Measurements from ENCODE around the gene ST6GALNAC6. TPM values are rescaled to one million over a fixed set of nuclear protein-coding genes. Genes with fewer than 3 reads are reported as not detected.

The ST6GALNAC6 gene
- total RNA-seq, 4 donors from 2014 or later = 14.5 to 69.4 (median 26.1) TPM

- no peak for DNase-seq
- WGBS, 2 donors = 55 to 62% methylated on average over 5 to 6 of the region's 6 CpGs
- Histone ChIP-seq H3K27ac (peak overlapping the region in 1 of 4 donors; percentile 55), H3K4me1 (peaks cover 22 to 53% (median 23%) of the 10 kb centered on the region in 3 donors), H3K36me3 (peaks cover 11 to 64% (median 19%) of the 10 kb centered on the region in 3 donors), H3K9me3 (no peaks in the 10 kb centered on the region), H3K27me3 (no peaks in the 10 kb centered on the region), H3K4me3 (no peak overlapping the region)
- intact Hi-C loops (cut with DNase I) = no loop called here
- TF ChIP-seq, protein P1, sequence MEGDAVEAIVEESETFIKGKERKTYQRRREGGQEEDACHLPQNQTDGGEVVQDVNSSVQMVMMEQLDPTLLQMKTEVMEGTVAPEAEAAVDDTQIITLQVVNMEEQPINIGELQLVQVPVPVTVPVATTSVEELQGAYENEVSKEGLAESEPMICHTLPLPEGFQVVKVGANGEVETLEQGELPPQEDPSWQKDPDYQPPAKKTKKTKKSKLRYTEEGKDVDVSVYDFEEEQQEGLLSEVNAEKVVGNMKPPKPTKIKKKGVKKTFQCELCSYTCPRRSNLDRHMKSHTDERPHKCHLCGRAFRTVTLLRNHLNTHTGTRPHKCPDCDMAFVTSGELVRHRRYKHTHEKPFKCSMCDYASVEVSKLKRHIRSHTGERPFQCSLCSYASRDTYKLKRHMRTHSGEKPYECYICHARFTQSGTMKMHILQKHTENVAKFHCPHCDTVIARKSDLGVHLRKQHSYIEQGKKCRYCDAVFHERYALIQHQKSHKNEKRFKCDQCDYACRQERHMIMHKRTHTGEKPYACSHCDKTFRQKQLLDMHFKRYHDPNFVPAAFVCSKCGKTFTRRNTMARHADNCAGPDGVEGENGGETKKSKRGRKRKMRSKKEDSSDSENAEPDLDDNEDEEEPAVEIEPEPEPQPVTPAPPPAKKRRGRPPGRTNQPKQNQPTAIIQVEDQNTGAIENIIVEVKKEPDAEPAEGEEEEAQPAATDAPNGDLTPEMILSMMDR (IDR thresholded peaks at IDR 0.05) = peak in 1 of 6 experiments; percentile 15
- no peak for TF ChIP-seq POLR2A (IDR thresholded peaks at IDR 0.05)
Observed at GRCh38 chr9:127910613-127911205, 11.3 kb upstream of the ST6GALNAC6 start.

GRCh38 chr9:127909839-127910273, 10.5 kb upstream of the ST6GALNAC6 start:
- WGBS, 2 donors = no CpG with 5 or more reads among the region's 17 CpGs
- intact Hi-C loops (cut with DNase I) = no loop called here
- TF ChIP-seq, protein P1 (IDR thresholded peaks at IDR 0.05) = no peak
- TF ChIP-seq POLR2A (IDR thresholded peaks at IDR 0.05) = no peak

GRCh38 chr9:127908660-127908926, 9.2 kb upstream of the ST6GALNAC6 start:
- no peaks in the 10 kb centered on the region for H3K27me3 ChIP-seq
- H3K4me3 ChIP-seq = no peak overlapping the region
- 88 to 89% methylated on average over 2 to 3 of the region's 10 CpGs for WGBS, 2 donors
- peaks cover 11 to 55% (median 19%) of the 10 kb centered on the region in 3 donors for H3K36me3 ChIP-seq
- H3K9me3 ChIP-seq = no peaks in the 10 kb centered on the region
- intact Hi-C loops (cut with DNase I) = no loop called here
- no peak for DNase-seq
- no peak for TF ChIP-seq POLR2A (IDR thresholded peaks at IDR 0.05)
- TF ChIP-seq, protein P1 (IDR thresholded peaks at IDR 0.05) = no peak
- H3K4me1 ChIP-seq = peaks cover 35 to 61% (median 39%) of the 10 kb centered on the region in 3 donors
- no peak overlapping the region for H3K27ac ChIP-seq

More at GRCh38 chr9:127909839-127910273, 10.5 kb upstream of the ST6GALNAC6 start:
- no peak overlapping the region for H3K27ac ChIP-seq
- no peak overlapping the region for H3K4me3 ChIP-seq
- peaks cover 24 to 53% (median 26%) of the 10 kb centered on the region in 3 donors for H3K4me1 ChIP-seq
- peaks cover 11 to 64% (median 19%) of the 10 kb centered on the region in 3 donors for H3K36me3 ChIP-seq
- no peaks in the 10 kb centered on the region for H3K27me3 ChIP-seq
- H3K9me3 ChIP-seq = no peaks in the 10 kb centered on the region
- no peak for DNase-seq

DNA sequence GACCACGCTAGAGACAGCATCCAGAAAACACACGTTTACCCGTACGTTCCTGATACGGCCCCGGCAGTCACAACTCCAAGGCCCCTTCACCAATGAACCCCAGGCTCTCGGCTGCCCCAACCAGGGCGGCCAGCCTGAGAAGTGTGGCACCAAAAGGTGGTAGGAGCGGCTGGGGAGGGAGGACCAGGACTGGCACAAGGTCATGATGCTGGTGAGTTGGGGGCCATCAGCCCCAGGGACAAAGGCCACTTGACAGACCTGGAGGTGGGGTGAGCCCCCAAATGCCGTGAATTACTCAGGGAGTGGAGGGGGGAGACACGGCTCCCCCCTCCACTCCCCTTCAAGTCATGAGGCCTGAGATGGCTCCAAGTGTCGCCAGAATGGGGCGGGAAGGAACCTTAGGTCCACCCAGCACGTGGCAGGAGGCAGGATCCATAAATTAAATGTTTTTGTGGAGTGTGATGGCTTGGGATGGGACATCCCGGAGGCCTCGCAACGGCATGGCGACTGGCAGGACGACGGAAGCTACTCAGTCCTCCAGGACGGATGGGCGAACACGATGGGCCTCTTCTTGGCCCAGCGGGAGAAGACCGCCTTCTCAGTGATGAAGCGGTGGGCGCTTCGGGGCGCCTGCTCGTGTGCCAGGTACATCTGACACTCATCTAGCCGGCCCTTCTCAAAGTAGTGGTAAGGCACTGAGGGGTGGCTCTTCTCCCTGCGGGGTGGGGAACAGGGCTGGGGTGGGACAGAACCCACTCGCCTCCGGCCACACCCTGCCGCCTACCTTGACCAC, 8.7 kb upstream of the ST6GALNAC6 start:
- TF ChIP-seq, protein P1 (IDR thresholded peaks at IDR 0.05) = no peak
- no peak for TF ChIP-seq POLR2A (IDR thresholded peaks at IDR 0.05)
- peak overlapping the region in 1 of 4 donors; percentile 87 for H3K27ac ChIP-seq
- DNase-seq = no peak
- H3K9me3 ChIP-seq = no peaks in the 10 kb centered on the region
- no peak overlapping the region for H3K4me3 ChIP-seq
- intact Hi-C loops (cut with DNase I) = no loop called here
- 87% methylated on average over 22 to 31 of the region's 35 CpGs for whole genome bisulfite sequencing, 2 donors
- peaks cover 11 to 52% (median 19%) of the 10 kb centered on the region in 3 donors for H3K36me3 ChIP-seq
- no peaks in the 10 kb centered on the region for H3K27me3 ChIP-seq
- H3K4me1 ChIP-seq = peaks cover 38 to 66% (median 44%) of the 10 kb centered on the region in 3 donors

- Histone ChIP-seq H3K4me3 (peak overlapping the region in 2 of 4 donors; percentile 34 to 47), H3K4me1 (peaks cover 38 to 83% (median 51%) of the 10 kb centered on the region in 3 donors)
- no peak for DNase-seq
Observed at GRCh38 chr9:127905788-127906191, 6.4 kb upstream of the ST6GALNAC6 start.

More at GRCh38 chr9:127905788-127906191, 6.4 kb upstream of the ST6GALNAC6 start:
- peaks cover 6 to 29% (median 8%) of the 10 kb centered on the region in 3 donors for H3K36me3 ChIP-seq
- H3K27me3 ChIP-seq = no peaks in the 10 kb centered on the region
- TF ChIP-seq, protein P1 (IDR thresholded peaks at IDR 0.05) = no peak
- TF ChIP-seq POLR2A (IDR thresholded peaks at IDR 0.05) = no peak
- H3K9me3 ChIP-seq = no peaks in the 10 kb centered on the region
- intact Hi-C loops (cut with DNase I) = no loop called here
- peak overlapping the region; percentile 77 to 91 (median 86) for H3K27ac ChIP-seq
- 35 to 44% methylated on average over 9 to 11 of the region's 12 CpGs for WGBS, 2 donors
